HG03342 (cell line): Measurements from ENCODE around the gene STK17A.
A peak's percentile ranks its signal among the peaks of the same experiment; 100 is the strongest.

ENCODE experiments used
- ATAC-seq: cut with Tn5 transposase; IDR thresholded peaks from one replicate; pipeline ENCODE4 v1.9.1; 2021; ENCODE audit warnings: mild to moderate bottlenecking, moderate library complexity; ENCODE audit not compliant: unreplicated experiment

Gene STK17A

GRCh38 chr7:43582503-43583423 is at the start of gene STK17A:
Gene STK17A, plus strand, starts transcription at chr7:43583108. Its CDS starts 136 bp downstream, at chr7:43583244.
- ATAC-seq, result peak; percentile 63

DNA sequence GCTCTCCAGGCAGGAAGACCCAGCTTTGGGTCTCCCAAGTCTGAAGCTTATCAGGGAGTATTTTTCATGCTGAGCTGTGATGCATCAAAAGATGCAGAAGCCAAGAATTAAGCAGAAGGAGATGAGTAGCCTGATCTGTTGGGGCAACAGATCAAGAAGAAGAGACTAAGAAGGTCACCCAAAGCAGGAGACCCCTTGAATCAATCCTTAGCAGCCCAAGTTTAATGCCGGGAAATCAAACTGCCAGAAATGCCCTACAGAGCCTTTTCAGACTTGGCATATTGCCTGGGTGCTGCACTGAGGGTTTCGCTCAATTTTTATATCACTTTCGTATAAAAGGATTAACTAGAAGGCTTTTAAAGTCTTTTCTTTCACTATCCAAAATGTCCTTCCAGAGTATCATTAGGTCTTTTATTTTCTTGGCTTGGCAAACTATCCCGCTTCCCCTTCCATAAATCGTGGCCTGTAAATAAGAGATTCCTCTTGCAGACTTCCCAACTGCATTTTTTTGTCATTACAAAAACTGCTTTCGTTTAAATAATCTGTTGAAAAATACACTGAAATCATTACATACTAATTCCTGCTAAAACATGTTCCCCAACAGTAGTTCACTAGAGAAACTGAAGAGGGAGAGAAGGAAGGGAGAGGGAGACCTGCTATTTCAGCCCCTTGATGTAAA is 49.0 kb upstream of the STK17A start:
- ATAC-seq, result no peak

GRCh38 chr7:43535031-43535451 is 47.9 kb upstream of the STK17A start:
- ATAC-seq, result no peak

DNA sequence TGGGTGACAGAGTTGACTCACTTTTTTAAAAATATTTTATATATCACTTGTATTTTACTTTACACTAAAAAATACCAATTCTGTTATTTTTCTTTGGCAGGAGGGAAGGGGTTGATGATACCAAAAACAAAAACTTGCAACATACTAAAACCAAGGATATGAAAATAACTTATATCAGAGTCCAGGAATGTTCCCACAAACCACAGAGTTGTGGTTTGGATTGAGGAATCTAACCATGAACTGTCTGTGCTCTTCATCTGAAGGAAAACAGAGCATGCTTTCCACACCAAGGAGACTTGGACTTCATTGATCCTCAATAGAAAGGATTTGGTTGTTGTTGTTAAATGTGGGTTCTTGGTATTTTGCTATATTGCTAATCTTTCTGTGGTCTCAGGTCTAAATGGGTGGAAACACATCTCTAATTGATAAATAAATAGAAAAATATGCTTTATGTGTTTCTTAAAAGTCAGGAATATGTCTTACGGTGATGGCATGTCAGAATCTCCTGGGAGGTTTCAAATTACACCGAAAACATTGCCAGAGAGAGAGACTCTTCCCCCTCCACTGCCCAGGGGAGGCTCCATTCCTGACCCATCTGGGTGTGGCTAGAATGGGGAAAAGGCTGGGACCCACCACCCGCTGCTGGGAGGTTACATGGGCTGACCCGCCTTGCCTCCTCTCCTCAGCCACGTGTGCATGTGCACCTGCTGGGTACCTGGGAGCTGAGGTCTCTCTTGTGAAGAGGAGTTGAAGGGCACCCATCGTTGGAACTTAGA is 46.9 kb upstream of the STK17A start:
- ATAC-seq, result no peak

GRCh38 chr7:43536773-43537172 is 46.1 kb upstream of the STK17A start:
- no peak for ATAC-seq

DNA sequence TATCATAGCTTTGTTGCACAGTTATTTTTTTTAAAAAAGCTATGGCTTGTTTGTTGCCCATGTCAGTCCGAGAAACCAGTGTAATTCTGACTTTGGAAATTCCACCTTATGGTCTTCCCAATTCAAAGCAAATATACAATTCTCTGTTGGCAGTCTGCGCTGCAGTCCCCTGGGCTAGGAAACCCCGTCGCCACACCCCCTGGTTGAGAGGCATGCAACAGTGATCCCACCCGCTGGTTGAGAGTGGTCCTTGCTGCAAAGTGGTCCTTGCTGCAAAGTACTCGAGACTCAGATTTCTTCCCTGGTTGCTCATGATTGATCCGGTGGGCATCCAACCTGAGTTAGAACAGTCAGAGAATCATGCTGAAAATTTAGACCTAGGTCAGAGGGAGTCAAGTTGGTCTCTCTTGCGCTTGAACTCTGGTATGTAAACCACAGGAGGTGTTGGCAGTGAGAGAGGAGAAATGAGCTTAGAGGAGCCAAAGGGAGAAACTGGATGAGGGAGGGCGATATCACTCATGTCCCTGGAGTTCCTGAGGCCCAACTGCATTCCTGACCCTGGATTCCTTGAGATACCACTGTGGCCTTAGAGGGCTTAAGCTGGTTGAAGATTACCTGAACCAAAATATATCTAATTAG is 45.0 kb upstream of the STK17A start:
- ATAC-seq, result no peak

DNA sequence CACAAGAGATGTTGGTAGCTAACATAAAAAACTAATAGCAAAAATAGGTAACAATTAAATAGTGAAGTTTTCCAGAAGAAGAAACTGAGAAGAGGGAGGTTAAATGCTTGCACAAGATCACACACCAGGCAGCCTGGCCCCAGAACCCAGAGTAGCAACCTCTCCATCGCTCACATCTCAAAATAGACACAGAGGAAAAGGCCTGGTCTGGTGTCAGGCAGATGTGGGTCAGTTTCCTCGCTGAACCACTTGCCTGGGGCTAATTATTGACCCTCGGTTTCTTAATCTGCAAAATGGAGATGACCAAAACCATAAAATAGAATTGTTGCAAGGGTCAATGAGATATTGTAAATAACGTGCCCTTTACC is 44.5 kb upstream of the STK17A start:
- ATAC-seq, result no peak

GRCh38 chr7:43540471-43540870 is 42.4 kb upstream of the STK17A start:
- no peak for ATAC-seq

DNA sequence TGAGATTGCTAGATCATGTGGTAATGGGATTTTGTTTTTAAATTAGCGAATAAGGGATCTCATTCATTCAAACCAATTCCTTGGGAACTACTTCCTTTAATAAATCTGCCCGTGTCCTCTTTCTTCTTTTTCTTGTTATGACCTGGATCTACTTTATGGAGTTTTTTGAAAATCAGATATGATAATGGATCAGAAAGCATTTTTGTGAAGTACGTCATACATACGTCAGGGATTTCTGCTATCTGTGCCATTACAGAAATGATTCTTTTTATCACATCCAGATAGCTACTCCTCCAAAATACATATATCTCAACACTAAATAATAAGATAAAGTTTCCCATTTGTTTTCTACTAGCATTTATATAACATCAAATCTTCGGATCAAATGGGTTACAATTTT is 40.2 kb upstream of the STK17A start:
- no peak for ATAC-seq

DNA sequence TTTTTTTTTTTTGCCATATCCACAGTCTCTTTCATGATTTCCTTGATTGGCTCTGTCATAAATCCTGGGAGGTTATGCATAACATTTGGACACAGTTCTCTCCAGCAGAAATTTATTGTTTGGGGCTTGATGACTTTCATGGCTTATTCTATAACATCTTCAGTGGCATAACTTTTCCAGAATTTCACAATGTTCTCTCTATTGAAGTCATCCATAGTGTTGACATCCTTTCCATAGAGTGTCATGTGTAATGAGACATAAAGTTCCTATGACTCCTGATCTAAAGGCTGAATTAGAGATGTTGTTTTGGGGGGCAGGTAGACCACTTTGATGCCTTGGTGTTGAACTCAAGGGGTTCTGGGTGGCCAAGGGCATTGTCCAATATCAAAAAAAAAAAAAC is 36.7 kb upstream of the STK17A start:
- ATAC-seq, result no peak

- no peak for ATAC-seq
Observed at GRCh38 chr7:43550427-43550826, 32.5 kb upstream of the STK17A start.

DNA sequence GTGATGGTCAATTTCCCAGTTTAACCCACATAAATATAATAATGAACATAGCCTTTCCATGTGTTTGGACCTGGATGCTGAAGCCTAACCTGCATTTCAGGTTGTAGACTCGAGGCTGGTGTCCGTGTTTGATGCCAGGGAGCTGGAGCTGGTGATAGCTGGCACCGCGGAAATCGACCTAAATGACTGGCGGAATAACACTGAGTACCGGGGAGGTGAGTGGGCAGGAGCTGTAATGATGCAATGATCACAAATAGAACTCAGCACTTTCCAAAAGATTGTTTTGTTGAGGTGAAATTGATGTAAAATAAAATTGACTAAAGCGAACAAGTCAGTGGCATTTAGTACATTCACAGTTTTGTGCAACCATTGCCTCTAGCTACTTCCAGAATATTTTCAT is 30.8 kb upstream of the STK17A start:
- no peak for ATAC-seq

- no peak for ATAC-seq
Observed at GRCh38 chr7:43553999-43554398, 28.9 kb upstream of the STK17A start.

GRCh38 chr7:43554423-43554822 is 28.5 kb upstream of the STK17A start:
- no peak for ATAC-seq

- ATAC-seq, result no peak
Observed at GRCh38 chr7:43557831-43558495, 24.9 kb upstream of the STK17A start.

DNA sequence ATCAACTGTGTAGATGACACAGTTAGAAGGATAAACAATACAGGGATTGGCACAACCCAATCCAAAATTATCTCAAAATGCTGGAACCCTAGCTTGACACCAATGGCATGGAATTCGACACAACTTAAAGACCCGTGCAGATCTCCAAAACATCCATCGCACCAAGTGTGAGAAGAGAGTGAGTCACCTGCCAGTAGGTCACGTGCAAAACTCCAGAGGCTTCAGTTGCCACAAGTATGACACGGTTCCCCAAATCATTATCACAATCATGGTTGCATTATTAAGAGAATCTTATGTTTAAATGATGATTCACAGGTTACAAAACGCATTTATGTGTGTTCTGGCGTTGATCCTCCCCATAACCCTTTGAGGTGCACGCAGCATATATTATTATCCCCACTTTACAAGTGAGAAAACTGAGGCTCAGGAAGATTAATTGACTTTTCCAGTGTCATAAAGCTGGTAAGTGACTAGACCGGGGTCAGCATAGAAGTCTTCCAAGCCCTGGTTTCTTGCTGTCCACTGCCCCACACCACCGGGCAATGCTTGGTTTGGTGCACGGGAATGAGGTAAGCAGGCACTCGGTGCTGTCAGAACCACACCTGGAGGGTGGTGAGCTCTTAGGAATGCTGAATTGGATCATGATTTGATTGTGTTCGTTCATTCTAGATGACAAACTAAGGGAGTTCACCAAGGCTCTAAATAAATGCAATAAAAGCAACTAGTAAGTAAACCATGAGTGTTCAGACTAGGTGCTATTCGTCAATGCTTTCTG is 23.6 kb upstream of the STK17A start:
- no peak for ATAC-seq

- no peak for ATAC-seq
Observed at GRCh38 chr7:43559946-43560335, 23.0 kb upstream of the STK17A start.

DNA sequence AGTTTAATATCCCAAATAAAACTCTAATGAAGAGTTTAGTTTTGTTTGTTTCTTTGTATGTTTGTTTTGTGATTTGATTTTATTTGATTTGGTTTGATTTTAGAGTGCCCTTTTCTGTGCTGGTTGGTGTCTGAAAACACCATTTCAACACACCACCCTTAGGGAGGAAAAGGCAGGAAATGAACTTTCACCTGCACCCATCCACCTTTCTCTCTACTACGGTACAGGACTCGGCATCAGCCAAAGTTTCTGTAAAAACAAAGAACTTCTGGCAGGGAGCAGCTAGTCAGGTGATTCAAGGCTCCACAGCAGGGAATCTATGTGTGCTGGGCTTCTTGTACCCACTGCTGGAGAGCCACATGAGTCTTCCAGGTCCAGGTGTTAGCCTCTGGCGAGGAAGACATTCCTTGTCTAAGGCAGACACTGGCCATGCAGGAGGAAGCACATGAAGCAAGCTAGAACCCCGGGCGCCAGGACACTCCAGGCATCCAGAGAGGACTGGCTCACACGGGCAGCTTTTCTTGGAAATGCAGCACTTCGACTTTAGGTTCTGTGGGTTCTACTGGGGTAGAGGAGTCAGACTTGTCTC is 22.1 kb upstream of the STK17A start:
- ATAC-seq, result no peak

DNA sequence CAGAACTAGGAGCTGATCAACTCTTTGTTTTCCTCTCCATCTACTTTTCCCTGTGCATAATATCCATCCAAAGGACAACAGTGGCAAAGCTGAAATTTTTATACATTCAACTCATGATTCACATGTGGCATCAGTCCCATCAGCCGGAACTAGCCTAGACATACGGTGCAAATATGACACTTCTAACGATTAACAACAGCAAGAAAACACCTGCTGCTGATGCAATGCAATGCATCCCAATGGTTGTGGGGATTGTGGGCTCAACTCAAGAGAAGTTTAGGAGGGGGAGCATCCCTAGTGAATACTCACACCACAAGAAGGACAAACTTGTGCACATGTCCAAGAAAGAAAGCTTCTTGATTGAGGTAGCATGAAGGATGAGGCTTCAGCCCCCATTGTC is 20.5 kb upstream of the STK17A start:
- no peak for ATAC-seq
